OCI-LY7 (cell line): ENCODE data around the gene AEN. TPM values are rescaled to one million over a fixed set of nuclear protein-coding genes. Genes with fewer than 3 reads are reported as not detected.
A peak's percentile ranks its signal among the peaks of the same experiment; 100 is the strongest.

ENCODE experiments used
- BruUV-seq: library from RNA; stranded (reverse); fragments of 400-500 nt; replicated peaks from 2 replicates; lab custom pipeline; 2021; lab: Mats Ljungman, UMichigan
- CTCF ChIA-PET: fragments of 300-600 bp; sonication (Branson Sonifier 250); formaldehyde crosslinking; loops from one replicate; lab custom pipeline; 2022; ENCODE audit warnings: antibody characterized with exemption; ENCODE audit not compliant: unreplicated experiment; lab: Charles Lee
- POLR2A ChIA-PET: fragments of 300-600 bp; sonication (Branson Sonifier 250); formaldehyde crosslinking; loops from one replicate; lab custom pipeline; 2022; ENCODE audit warnings: antibody characterized with exemption; lab: Charles Lee
- DNase-seq: peaks from one replicate; pipeline ENCODE4 v3.0.0-alpha.2; 2015; ENCODE audit warnings: low spot score
- H2AFZ ChIP-seq: fragments of 200-600 bp; sonication (generic), shearing (Covaris generic); 2 replicates; pipeline ENCODE4 v1.6.1; 2014; ENCODE audit warnings: mild to moderate bottlenecking, antibody characterized with exemption, low read length, moderate library complexity
- H3K27ac ChIP-seq: fragments of 200-600 bp; sonication (generic); 2 replicates; pipeline ENCODE4 v1.5.1; 2014; ENCODE audit warnings: mixed run types, low read depth, mild to moderate bottlenecking, moderate library complexity, low read length, inconsistent platforms; ENCODE audit not compliant: poor library complexity, severe bottlenecking
- H3K36me3 ChIP-seq: fragments of 200-600 bp; sonication (generic); 2 replicates; pipeline ENCODE4 v1.6.1; 2014; ENCODE audit warnings: mild to moderate bottlenecking, antibody characterized with exemption, low read length, moderate library complexity, mixed read lengths; ENCODE audit not compliant: insufficient read depth
- H3K4me1 ChIP-seq: fragments of 200-600 bp; sonication (generic); 2 replicates; pipeline ENCODE4 v1.5.1; 2014; ENCODE audit warnings: mild to moderate bottlenecking, low read length; ENCODE audit not compliant: insufficient read depth, poor library complexity, severe bottlenecking
- H3K4me2 ChIP-seq: fragments of 200-600 bp; sonication (generic); 2 replicates; pipeline ENCODE4 v1.6.1; 2014; ENCODE audit warnings: mild to moderate bottlenecking, low read length
- H3K4me3 ChIP-seq: fragments of 200-600 bp; sonication (generic); 2 replicates; pipeline ENCODE4 v1.5.1; 2014; ENCODE audit warnings: mild to moderate bottlenecking, low read depth, low read length; ENCODE audit not compliant: poor library complexity, severe bottlenecking
- H3K79me2 ChIP-seq: fragments of 200-600 bp; sonication (generic); 2 replicates; pipeline ENCODE4 v1.6.1; 2016; ENCODE audit warnings: low read depth, mild to moderate bottlenecking, low read length, moderate library complexity, mixed read lengths; ENCODE audit not compliant: insufficient read depth
- H3K9me2 ChIP-seq: fragments of 200-600 bp; sonication (generic); 2 replicates; pipeline ENCODE4 v1.6.1; 2016; ENCODE audit warnings: mild to moderate bottlenecking, low read length, mixed read lengths; ENCODE audit not compliant: insufficient read depth
- H3K9me3 ChIP-seq: fragments of 200-600 bp; sonication (generic); 2 replicates; pipeline ENCODE4 v1.6.1; 2014; ENCODE audit warnings: mild to moderate bottlenecking, mixed run types, low read length, mixed read lengths
- H4K20me1 ChIP-seq: fragments of 200-600 bp; sonication (generic); 2 replicates; pipeline ENCODE4 v1.6.1; 2014; ENCODE audit warnings: mild to moderate bottlenecking, antibody characterized with exemption, low read length, moderate library complexity, mixed read lengths; ENCODE audit not compliant: insufficient read depth
- EZH2phosphoT487 ChIP-seq: fragments of 200-600 bp; sonication (generic); IDR thresholded peaks from 2 replicates; pipeline ENCODE4 v1.6.1; 2018; ENCODE audit warnings: low read depth, borderline replicate concordance, mild to moderate bottlenecking, mixed run types, antibody characterized with exemption, low read length, moderate library complexity, mixed read lengths
- intact Hi-C: fragments of 100-400 bp; cut with micrococcal nuclease; formaldehyde crosslinking; loops from one replicate; pipeline ENCODE4 v1.10.0; 2022; ENCODE audit not compliant: unreplicated experiment
- total RNA-seq, 2 experiments: library from RNA; depleted of rRNA in 1 of 2; stranded (reverse); fragments of >200 nt in 1 of 2; shearing (Covaris generic) in 1 of 2; gene quantifications; 2 replicates each; pipeline ENCODE4 v1.2.3, GENCODE V29; 2014 to 2022
- TF ChIP-seq, protein P1 (sequence below): fragments of 200-600 bp; sonication (generic); conservative IDR thresholded peaks from 2 replicates; pipeline ENCODE4 v1.5.1; 2014; ENCODE audit warnings: mild to moderate bottlenecking, antibody characterized with exemption, low read length, moderate library complexity, mixed read lengths

The AEN gene
- total RNA-seq, 2 experiments from 2014 or later = 43.1 to 66.6 TPM

DNA sequence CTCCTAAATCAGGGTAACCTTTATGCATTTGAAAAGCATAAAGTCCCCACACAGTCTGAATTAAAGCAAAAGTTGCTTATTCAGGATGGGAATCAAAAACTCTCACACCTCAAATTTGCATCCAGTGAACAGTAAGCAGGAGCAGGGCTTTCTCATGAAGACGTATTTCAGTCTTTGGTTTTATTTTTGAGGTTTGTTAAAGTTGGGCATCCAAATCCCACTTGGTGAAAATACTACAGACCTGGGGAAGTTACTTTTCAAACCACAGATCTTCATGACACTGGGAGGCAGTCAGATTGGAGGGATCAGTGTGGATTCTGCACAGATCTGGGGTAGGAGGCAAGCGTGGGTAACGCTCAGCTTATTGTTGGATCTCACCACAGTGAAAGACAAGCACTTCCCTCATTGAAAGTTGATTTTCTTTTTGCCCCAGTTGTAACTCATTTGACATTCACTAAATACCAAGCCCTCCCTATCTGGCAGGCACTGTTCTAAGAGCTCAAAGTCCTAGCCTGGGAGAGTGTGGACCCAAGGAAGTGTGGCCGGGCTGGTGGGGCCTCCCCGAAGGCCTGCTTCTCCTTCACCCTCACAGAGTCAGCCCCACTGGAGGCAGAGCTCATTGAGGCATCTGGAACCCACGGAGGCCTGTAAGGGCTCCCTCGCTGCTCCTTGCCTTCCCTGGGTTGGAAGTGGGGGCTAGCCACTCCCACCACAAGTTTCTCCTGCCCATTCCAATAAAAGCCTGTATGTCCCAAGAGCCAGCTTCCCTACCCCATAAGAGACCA is 16.9 kb downstream of the AEN start:
- Histone ChIP-seq H4K20me1 (no peaks in the 10 kb centered on the region), H2AFZ (no peak overlapping the region), H3K4me3 (peak overlapping the region; percentile 81), H3K4me2 (peak overlapping the region; percentile 97), H3K27ac (peak overlapping the region; percentile 97), H3K36me3 (peaks cover 56% of the 10 kb centered on the region), H3K4me1 (peaks cover 89% of the 10 kb centered on the region), H3K9me2 (no peaks in the 10 kb centered on the region), H3K9me3 (no peaks in the 10 kb centered on the region), H3K79me2 (peaks cover 82% of the 10 kb centered on the region)
- TF ChIP-seq EZH2phosphoT487 = no peak
- TF ChIP-seq, protein P1, sequence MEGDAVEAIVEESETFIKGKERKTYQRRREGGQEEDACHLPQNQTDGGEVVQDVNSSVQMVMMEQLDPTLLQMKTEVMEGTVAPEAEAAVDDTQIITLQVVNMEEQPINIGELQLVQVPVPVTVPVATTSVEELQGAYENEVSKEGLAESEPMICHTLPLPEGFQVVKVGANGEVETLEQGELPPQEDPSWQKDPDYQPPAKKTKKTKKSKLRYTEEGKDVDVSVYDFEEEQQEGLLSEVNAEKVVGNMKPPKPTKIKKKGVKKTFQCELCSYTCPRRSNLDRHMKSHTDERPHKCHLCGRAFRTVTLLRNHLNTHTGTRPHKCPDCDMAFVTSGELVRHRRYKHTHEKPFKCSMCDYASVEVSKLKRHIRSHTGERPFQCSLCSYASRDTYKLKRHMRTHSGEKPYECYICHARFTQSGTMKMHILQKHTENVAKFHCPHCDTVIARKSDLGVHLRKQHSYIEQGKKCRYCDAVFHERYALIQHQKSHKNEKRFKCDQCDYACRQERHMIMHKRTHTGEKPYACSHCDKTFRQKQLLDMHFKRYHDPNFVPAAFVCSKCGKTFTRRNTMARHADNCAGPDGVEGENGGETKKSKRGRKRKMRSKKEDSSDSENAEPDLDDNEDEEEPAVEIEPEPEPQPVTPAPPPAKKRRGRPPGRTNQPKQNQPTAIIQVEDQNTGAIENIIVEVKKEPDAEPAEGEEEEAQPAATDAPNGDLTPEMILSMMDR = no peak
- TSS peak; percentile 92 for BruUV-seq
- ChIA-PET CTCF (interaction anchor here (0.5 to 0.7 kb wide), 4 partner anchors 10 to 234 kb away, joined by 3 to 4 read pairs (median 3); no protein-coding TSS in a partner anchor), POLR2A (interaction anchor here (0.6 to 2.1 kb wide), 10 partner anchors 9 to 236 kb away, joined by 3 to 25 read pairs (median 4); no protein-coding TSS in a partner anchor)
- peak; percentile 35 for DNase-seq
- intact Hi-C loops = loop anchor here (1.0 kb wide), 3 partner anchors 14 to 63 kb away; no protein-coding TSS in a partner anchor

DNA sequence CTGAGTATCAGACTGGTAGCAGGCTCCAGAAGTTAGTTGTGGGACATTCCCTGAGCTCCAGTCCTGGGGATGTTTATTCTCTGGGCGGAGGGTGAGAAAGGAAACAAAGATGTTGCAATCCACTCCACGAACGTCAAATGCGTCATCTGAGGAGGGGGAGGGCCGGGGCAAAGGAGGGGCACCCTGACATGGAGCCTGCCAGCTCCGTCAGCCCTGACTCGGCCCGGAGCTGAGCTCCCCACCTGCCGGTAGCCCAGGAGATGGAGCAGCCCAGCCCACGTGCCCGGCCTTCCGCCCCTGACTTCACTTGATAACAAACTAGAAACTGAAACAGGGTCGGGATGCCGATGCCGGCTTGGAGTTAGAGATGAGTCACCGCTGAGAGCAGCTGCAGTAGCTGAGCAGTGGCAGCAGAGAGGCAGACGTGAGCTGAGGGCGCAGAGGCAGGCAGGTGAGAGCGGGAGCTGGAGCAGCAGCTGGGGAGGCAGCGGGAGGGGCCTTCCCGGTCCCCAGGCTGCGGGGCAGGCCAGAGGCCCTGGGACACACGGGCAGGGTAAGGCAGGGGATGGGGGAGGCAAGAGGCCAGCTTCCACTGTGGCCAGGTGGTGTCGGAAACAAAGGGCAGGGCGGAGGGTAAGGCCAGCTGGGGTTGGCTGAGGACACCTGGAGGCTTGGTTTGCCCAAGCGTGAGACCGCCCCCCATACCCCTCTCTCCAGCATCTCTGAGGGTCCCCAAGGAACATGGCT is 17.7 kb downstream of the AEN start, which contains the start of gene ISG20:
Gene ISG20 (plus strand): TSS at position 391 of the 747 bp plus-strand sequence. CDS start 351 bp downstream, at position 742.
- Histone ChIP-seq H3K79me2 (peaks cover 83% of the 10 kb centered on the region), H3K4me3 (peak within 1 kb of the TSS; percentile 81), H3K9me3 (no peaks in the 10 kb centered on the region), H2AFZ (no peak within 1 kb of the TSS), H3K4me2 (peak within 1 kb of the TSS; percentile 97), H3K36me3 (peaks cover 55% of the 10 kb centered on the region), H3K9me2 (no peaks in the 10 kb centered on the region), H3K4me1 (peaks cover 89% of the 10 kb centered on the region), H3K27ac (peak within 1 kb of the TSS; percentile 97), H4K20me1 (no peaks in the 10 kb centered on the region)
- BruUV-seq = no TSS peak
- intact Hi-C loops = loop anchor here (1.0 kb wide), 3 partner anchors 14 to 63 kb away; no protein-coding TSS in a partner anchor
- no peak for TF ChIP-seq EZH2phosphoT487
- TF ChIP-seq, protein P1 = peak; percentile 60
- CTCF ChIA-PET = interaction anchor here (0.5 to 0.7 kb wide), 4 partner anchors 11 to 235 kb away, joined by 3 to 4 read pairs (median 3); no protein-coding TSS in a partner anchor
- DNase-seq = peak; percentile 97
- POLR2A ChIA-PET = interaction anchor here (0.8 to 2.1 kb wide), 7 partner anchors 9 to 237 kb away, joined by 3 to 25 read pairs (median 6); no protein-coding TSS in a partner anchor
